ENCODE measurements around the gene GBX2. TPM values are rescaled to one million over a fixed set of nuclear protein-coding genes. Genes with fewer than 3 reads are reported as not detected.

The GBX2 gene
- total RNA-seq, 1 experiment from 2014 or later = 24.4 TPM

GRCh38 chr2:236176951-236177350 is 8.8 kb upstream of the GBX2 start:
- peak; percentile 53 for DNase-seq
- Histone ChIP-seq H3K36me3 (replicated peaks; ENCODE audit: control insufficient read depth, insufficient read depth, low read length) (no peaks in the 10 kb centered on the region), H3K4me3 (ENCODE audit: insufficient read depth, low read depth, low read length) (no peak overlapping the region), H3K27me3 (ENCODE audit: control insufficient read depth, insufficient read depth, low read length) (peaks cover 66% of the 10 kb centered on the region)

- peak; percentile 90 for DNase-seq
- H3K36me3 ChIP-seq (replicated peaks; ENCODE audit: control insufficient read depth, insufficient read depth, low read length) = no peaks in the 10 kb centered on the region
- no peak overlapping the region for H3K4me3 ChIP-seq (ENCODE audit: insufficient read depth, low read depth, low read length)
- peaks cover 71% of the 10 kb centered on the region for H3K27me3 ChIP-seq (ENCODE audit: control insufficient read depth, insufficient read depth, low read length)
Measured at GRCh38 chr2:236176417-236176816, 8.2 kb upstream of the GBX2 start.

- Histone ChIP-seq H3K36me3 (replicated peaks; ENCODE audit: control insufficient read depth, insufficient read depth, low read length) (no peaks in the 10 kb centered on the region), H3K27me3 (ENCODE audit: control insufficient read depth, insufficient read depth, low read length) (peaks cover 79% of the 10 kb centered on the region), H3K4me3 (ENCODE audit: insufficient read depth, low read depth, low read length) (no peak overlapping the region)
- no peak for DNase-seq
Measured at GRCh38 chr2:236175548-236176150, 7.5 kb upstream of the GBX2 start.

GRCh38 chr2:236173729-236174607 is 5.8 kb upstream of the GBX2 start:
- Histone ChIP-seq H3K4me3 (ENCODE audit: insufficient read depth, low read depth, low read length) (peak overlapping the region; percentile 16; the same call in 1 of the 2 replicates), H3K27me3 (ENCODE audit: control insufficient read depth, insufficient read depth, low read length) (peaks cover 84% of the 10 kb centered on the region), H3K36me3 (replicated peaks; ENCODE audit: control insufficient read depth, insufficient read depth, low read length) (no peaks in the 10 kb centered on the region)
- peak; percentile 60 for DNase-seq

- Histone ChIP-seq H3K36me3 (replicated peaks; ENCODE audit: control insufficient read depth, insufficient read depth, low read length) (no peaks in the 10 kb centered on the region), H3K27me3 (ENCODE audit: control insufficient read depth, insufficient read depth, low read length) (peaks cover 85% of the 10 kb centered on the region), H3K4me3 (ENCODE audit: insufficient read depth, low read depth, low read length) (peak overlapping the region; percentile 16; the same call in 1 of the 2 replicates)
- DNase-seq = peak; percentile 86
Measured at GRCh38 chr2:236173036-236173728, 5.0 kb upstream of the GBX2 start.

GRCh38 chr2:236172255-236173035 is 4.3 kb upstream of the GBX2 start:
- no peaks in the 10 kb centered on the region for H3K36me3 ChIP-seq (replicated peaks; ENCODE audit: control insufficient read depth, insufficient read depth, low read length)
- DNase-seq = peak; percentile 81
- peaks cover 89% of the 10 kb centered on the region for H3K27me3 ChIP-seq (ENCODE audit: control insufficient read depth, insufficient read depth, low read length)
- H3K4me3 ChIP-seq (ENCODE audit: insufficient read depth, low read depth, low read length) = peak overlapping the region; percentile 16; the same call in 1 of the 2 replicates

GRCh38 chr2:236171680-236172254 is 3.6 kb upstream of the GBX2 start:
- peaks cover 93% of the 10 kb centered on the region for H3K27me3 ChIP-seq (ENCODE audit: control insufficient read depth, insufficient read depth, low read length)
- H3K36me3 ChIP-seq (replicated peaks; ENCODE audit: control insufficient read depth, insufficient read depth, low read length) = no peaks in the 10 kb centered on the region
- H3K4me3 ChIP-seq (ENCODE audit: insufficient read depth, low read depth, low read length) = peak overlapping the region; percentile 29
- DNase-seq = peak; percentile 53

GRCh38 chr2:236171181-236171679 is 3.0 kb upstream of the GBX2 start:
- H3K27me3 ChIP-seq (ENCODE audit: control insufficient read depth, insufficient read depth, low read length) = peaks cover 94% of the 10 kb centered on the region
- peak; percentile 79 for DNase-seq
- peak overlapping the region; percentile 29 for H3K4me3 ChIP-seq (ENCODE audit: insufficient read depth, low read depth, low read length)
- H3K36me3 ChIP-seq (replicated peaks; ENCODE audit: control insufficient read depth, insufficient read depth, low read length) = no peaks in the 10 kb centered on the region

GRCh38 chr2:236170590-236171165 is 2.5 kb upstream of the GBX2 start:
- DNase-seq = no peak
- H3K4me3 ChIP-seq (ENCODE audit: insufficient read depth, low read depth, low read length) = no peak overlapping the region
- peaks cover 94% of the 10 kb centered on the region for H3K27me3 ChIP-seq (ENCODE audit: control insufficient read depth, insufficient read depth, low read length)
- no peaks in the 10 kb centered on the region for H3K36me3 ChIP-seq (replicated peaks; ENCODE audit: control insufficient read depth, insufficient read depth, low read length)

GRCh38 chr2:236169741-236170589 is 1.8 kb upstream of the GBX2 start:
- Histone ChIP-seq H3K27me3 (ENCODE audit: control insufficient read depth, insufficient read depth, low read length) (peaks cover 94% of the 10 kb centered on the region), H3K4me3 (ENCODE audit: insufficient read depth, low read depth, low read length) (peak overlapping the region; percentile 21; the same call in 1 of the 2 replicates), H3K36me3 (replicated peaks; ENCODE audit: control insufficient read depth, insufficient read depth, low read length) (no peaks in the 10 kb centered on the region)
- DNase-seq = peak; percentile 81

GRCh38 chr2:236169151-236169721 is 1.1 kb upstream of the GBX2 start:
- peak; percentile 79 for DNase-seq
- Histone ChIP-seq H3K36me3 (replicated peaks; ENCODE audit: control insufficient read depth, insufficient read depth, low read length) (no peaks in the 10 kb centered on the region), H3K4me3 (ENCODE audit: insufficient read depth, low read depth, low read length) (peak overlapping the region; percentile 50; the same call in 1 of the 2 replicates), H3K27me3 (ENCODE audit: control insufficient read depth, insufficient read depth, low read length) (peaks cover 93% of the 10 kb centered on the region)

GRCh38 chr2:236167297-236168109 is 683 bp downstream of the GBX2 start:
- H3K36me3 ChIP-seq (replicated peaks; ENCODE audit: control insufficient read depth, insufficient read depth, low read length) = no peaks in the 10 kb centered on the region
- H3K4me3 ChIP-seq (ENCODE audit: insufficient read depth, low read depth, low read length) = peak overlapping the region; percentile 66
- peaks cover 93% of the 10 kb centered on the region for H3K27me3 ChIP-seq (ENCODE audit: control insufficient read depth, insufficient read depth, low read length)
- DNase-seq = peak; percentile 85
